H54 (cell line): ENCODE measurements around the gene LAMC1.

ENCODE experiments used
- DNase-seq: peaks from one replicate; pipeline ENCODE4 v3.0.0; 2011; ENCODE audit warnings: low spot score, mixed read lengths; ENCODE audit not compliant: insufficient read length
- FAIRE-seq: peaks from 3 replicates; lab custom pipeline; 2011; peaks lifted over from hg19 to GRCh38; lab: Jason Lieb, UNC
- POLR2A ChIP-seq: IDR thresholded peaks from 2 replicates; pipeline ENCODE4 v1.6.1; 2011; ENCODE audit warnings: low read depth, mild to moderate bottlenecking, low read length

The LAMC1 gene

GRCh38 chr1:183025010-183025337, 1.8 kb downstream of the LAMC1 start:
- DNase-seq (no peak), FAIRE-seq (no peak)
- TF ChIP-seq POLR2A, result no peak

- FAIRE-seq (no peak), DNase-seq (no peak)
- no peak for TF ChIP-seq POLR2A
Observed at GRCh38 chr1:183025782-183026774, 2.9 kb downstream of the LAMC1 start.

DNA sequence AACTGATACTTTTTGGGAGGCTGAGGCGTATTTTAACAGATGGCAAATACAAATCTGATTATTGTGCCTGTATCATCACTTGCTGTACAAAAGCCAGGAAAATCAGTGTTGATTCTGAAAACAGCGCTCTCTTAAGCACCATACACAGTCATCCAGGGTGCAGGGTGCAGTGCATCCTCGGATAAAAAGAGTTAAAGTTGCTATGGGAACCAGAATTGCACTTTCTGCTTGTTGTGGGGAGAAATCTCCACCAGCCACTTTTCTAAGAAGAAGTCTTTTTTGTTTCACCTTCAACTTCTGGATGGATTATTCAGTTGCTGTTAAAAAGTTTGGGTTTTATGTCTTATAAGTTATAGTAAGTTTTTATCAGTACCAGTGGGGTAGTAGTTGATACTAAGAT, 3.8 kb downstream of the LAMC1 start:
- DNase-seq (no peak), FAIRE-seq (no peak)
- no peak for TF ChIP-seq POLR2A

- no peak for TF ChIP-seq POLR2A
- FAIRE-seq, result no peak
- DNase-seq, result no peak
Observed at GRCh38 chr1:183027791-183028190, 4.6 kb downstream of the LAMC1 start.

DNA sequence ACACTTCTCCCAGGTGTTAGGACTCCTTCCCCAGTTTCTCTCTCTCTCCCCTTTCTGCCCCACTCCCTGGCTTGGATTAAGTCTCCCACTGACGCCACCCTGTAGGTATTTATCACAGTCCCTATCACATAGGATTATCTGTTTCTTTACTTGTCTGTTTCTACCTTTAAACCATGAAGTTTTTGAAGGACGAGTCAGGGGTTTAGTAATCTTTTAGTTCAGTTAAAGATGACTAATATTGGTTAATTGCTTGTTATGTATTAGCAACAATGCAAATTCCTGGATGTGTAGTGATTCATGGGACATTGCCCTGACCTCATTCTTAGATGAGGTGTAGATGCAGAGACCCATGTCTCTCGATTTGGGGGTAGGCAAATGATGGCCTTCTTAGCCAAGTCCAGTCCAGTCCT, 6.4 kb downstream of the LAMC1 start:
- no peak for DNase-seq
- FAIRE-seq, result peak; percentile 36
- TF ChIP-seq POLR2A, result no peak

GRCh38 chr1:183030053-183030452, 6.8 kb downstream of the LAMC1 start:
- FAIRE-seq (peak; percentile 6), DNase-seq (no peak)
- TF ChIP-seq POLR2A, result no peak

DNA sequence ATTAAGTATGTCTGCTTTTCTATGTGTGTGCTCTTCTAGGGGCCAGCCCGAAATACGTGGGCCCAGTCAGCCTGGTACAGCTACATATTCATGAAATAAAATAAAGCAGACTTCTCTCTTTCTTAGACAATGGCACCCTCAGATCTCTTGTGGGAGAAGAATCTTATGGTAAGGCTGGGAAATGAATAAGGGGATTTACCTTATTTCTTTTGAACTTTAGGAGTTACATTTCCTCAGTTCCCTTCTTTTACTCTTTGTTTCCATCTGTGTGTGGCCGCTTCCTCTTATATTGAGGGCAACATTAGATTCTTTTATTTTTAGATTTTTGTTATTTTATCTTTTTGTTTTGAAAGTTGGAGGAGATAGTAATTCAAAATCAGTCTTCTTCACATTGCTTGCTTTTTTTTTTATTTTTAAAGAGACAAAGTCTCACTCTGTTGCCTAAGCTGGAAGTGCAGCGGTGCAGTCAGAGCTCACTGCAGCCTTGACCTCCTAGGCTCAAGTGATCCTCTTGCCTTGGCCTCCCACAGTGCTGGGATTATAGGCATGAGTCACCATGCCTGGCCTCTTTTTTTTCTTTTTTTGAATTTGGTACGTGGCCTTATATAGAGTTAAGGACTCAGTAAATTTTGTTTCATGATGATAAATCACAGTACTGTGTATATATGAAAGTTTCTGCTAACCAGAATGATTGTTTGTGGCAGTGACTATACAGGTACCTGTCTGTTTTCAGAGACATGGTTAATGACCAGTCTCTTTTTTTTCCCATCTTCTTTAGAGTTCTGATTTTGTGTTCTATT, 9.1 kb downstream of the LAMC1 start:
- no peak for TF ChIP-seq POLR2A
- DNase-seq, result no peak
- peak; percentile 66 for FAIRE-seq

- DNase-seq (no peak), FAIRE-seq (no peak)
Observed at GRCh38 chr1:183033205-183033604, 10.0 kb downstream of the LAMC1 start.

DNA sequence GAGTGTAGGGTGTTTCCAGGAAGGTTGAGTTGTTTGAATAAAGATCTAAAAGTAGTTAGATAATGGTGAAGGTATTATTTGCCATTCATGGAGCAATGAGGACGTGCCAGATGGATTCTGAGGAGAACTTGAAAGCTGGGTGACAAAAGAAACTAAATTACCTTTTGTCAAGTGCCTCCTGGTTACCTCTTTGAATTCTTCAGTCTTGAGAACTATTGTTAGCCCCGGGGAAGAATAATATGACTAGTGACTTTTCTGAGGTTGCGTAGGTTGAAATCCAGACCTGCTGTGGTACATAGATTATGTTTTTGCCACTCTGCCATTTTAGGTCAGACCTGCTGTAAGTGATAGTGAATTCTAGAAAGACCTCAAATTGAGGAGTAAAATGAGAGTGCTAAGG, 11.5 kb downstream of the LAMC1 start:
- TF ChIP-seq POLR2A, result no peak
- FAIRE-seq, result no peak
- DNase-seq, result no peak

More at GRCh38 chr1:183033205-183033604, 10.0 kb downstream of the LAMC1 start:
- TF ChIP-seq POLR2A, result no peak

DNA sequence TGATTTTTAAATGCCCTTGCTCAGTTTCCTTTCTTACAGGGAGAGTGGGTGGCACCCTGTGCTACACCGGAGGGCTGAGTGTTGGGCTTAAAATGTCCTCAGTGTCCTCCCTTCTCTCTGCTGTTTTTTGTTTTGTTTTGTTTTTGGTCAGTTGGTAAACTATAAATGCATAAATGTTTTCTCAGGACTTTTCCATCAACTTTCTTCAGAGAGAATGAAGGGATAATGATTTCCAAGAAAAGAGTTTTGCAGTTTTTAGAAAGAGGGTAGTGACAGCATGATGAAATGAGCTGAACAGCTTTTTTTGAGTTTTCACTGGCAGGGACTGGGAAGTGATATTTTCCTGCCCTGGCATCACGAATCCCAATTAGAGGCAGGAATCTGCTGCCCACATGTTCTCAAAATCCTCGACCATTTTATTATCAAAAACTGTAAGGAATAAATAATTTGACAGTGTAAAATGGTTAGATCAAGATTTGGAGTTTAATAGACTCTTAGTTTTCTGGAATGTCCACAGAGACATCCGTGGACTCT, 15.2 kb downstream of the LAMC1 start:
- FAIRE-seq (no peak), DNase-seq (no peak)
- no peak for TF ChIP-seq POLR2A

- TF ChIP-seq POLR2A, result no peak
- DNase-seq, result no peak
- FAIRE-seq, result no peak
Observed at GRCh38 chr1:183038913-183039312, 15.7 kb downstream of the LAMC1 start.

DNA sequence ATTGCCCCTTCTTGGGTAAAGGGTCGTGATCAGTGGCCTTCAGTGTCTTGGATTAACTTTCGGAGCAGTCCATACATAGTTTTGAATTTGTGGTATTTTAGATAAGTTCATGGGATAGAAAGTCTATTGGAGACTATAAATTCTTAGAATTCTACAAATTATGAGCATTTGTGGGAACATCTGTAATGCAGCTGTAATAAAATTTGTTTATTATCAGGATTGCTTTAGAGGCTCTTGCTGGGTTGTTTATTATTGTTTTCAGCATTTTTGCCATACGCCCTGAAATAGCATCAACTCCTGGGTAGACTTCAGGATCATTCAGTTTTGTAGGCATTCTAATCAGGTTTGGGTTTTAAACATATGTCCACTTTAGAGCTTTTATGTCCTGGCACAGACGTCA, 16.1 kb downstream of the LAMC1 start:
- no peak for TF ChIP-seq POLR2A
- FAIRE-seq, result no peak
- DNase-seq, result no peak

GRCh38 chr1:183039985-183040447, 16.8 kb downstream of the LAMC1 start:
- peak; percentile 17 for DNase-seq
- FAIRE-seq, result peak; percentile 96
- no peak for TF ChIP-seq POLR2A

DNA sequence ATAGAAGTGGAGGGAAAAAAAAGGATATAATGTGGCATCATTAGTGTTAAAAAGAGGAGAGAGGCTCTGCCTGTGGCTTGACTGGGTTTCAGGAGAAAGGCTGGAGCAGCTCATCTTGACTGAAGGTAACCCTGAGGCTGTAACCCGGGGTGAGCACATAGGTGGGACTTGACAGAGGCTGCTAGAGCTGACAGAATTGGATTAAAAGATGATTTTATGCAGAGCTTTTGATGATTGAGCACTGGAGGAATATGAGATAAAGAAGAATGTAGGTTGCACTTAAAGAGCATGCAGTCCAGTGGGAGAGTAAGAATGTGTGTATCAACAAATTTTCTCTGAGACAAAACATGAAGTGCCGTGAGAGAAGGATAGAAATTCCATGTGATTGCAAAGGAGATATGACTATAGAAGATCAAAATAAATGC, 17.3 kb downstream of the LAMC1 start:
- TF ChIP-seq POLR2A, result no peak
- FAIRE-seq (no peak), DNase-seq (no peak)
